Measurements from ENCODE around the gene HPSE2.

- TF ChIP-seq CTCF (IDR thresholded peaks at IDR 0.05) (no peak), MYC (IDR thresholded peaks at IDR 0.05; ENCODE audit: borderline replicate concordance, low read length) (no peak), USF2 (IDR thresholded peaks at IDR 0.05) (no peak), POLR2A (IDR thresholded peaks at IDR 0.05; ENCODE audit: low read length) (no peak), NR3C1 (IDR thresholded peaks at IDR 0.05) (no peak), SREBF2 (IDR thresholded peaks at IDR 0.05) (no peak), ZSCAN20 (CRISPR knock-in tag; IDR thresholded peaks at IDR 0.05) (no peak)
Measured at GRCh38 chr10:99123851-99124250, 111.8 kb downstream of the HPSE2 start.

Measured in A549 (cell line).